T-helper 1 cell treated with Interleukin-12 subunit alpha and Interleukin-12 subunit beta and Interleukin-4 antibody, amounts not matched to agents 30 μg/mL and 1 μg/mL, for 36 hours (primary cell): ENCODE data around the gene CBFA2T3.
"Not testable (repeated sequence)": the region's sequence is repeated elsewhere in the genome, so short reads cannot be mapped to it uniquely, and the experiment has no call there.

Experiments
- H3K27ac Mint-ChIP-seq: one replicate; pipeline ENCODE4 v1.8.0; 2021; ENCODE audit warnings: mild to moderate bottlenecking, mixed read lengths
- H3K27me3 Mint-ChIP-seq: one replicate; pipeline ENCODE4 v1.8.0; 2021; ENCODE audit warnings: low read depth, mixed read lengths
- H3K36me3 Mint-ChIP-seq: one replicate; pipeline ENCODE4 v1.8.0; 2021; ENCODE audit warnings: low read depth, mixed read lengths
- H3K4me1 Mint-ChIP-seq: one replicate; pipeline ENCODE4 v1.8.0; 2021; ENCODE audit warnings: low read depth, mixed read lengths
- H3K4me3 Mint-ChIP-seq: one replicate; pipeline ENCODE4 v1.8.0; 2021; ENCODE audit warnings: mild to moderate bottlenecking, moderate library complexity, mixed read lengths
- H3K9me3 Mint-ChIP-seq: one replicate; pipeline ENCODE4 v1.8.0; 2021; ENCODE audit warnings: mixed read lengths

CBFA2T3 gene

DNA sequence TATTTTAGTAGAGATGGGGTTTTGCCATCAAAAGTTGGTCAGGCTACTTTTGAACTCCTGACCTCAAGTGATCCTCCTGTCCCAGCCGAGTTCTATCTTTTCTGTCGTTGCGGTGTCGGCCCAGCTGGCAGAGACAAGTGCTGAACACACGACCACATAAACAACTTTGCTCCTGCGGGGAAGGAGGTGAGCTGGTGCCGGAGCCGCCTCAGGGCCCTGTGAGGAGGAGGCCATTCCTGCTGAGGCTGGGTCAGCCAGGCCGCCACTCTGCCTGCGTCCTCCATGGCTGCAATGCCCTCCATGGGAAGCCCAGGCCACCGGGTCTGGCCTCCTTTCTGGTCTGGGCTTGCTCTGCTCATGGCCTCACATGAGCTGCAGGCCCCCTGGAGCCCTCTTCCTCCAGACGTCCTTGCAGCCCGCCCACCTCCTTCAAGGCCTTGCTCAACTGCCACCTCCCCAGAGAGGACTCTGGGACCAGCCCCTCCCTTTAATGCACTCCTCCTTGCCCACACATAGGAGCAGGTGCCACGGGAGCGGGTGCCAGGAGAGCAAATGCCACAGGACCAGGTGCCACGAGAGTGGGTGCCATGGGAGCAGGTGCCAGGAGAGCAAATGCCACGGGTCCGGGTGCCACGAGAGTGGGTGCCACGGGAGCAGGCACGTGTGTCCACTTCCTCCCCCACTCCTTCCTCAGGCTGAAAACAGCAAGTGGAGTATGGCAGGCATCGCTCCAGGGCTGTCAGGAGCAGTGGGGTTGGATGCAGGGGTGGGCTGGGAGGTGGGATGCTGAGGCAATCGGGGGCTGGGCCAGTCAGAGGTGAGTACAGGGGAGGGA lies 28.4 kb upstream of the CBFA2T3 start:
- Mint-ChIP-seq H3K36me3 (no peaks in the 10 kb centered on the region), H3K27me3 (peaks cover 22% of the 10 kb centered on the region)

GRCh38 chr16:89004209-89004831 lies 27.3 kb upstream of the CBFA2T3 start:
- no peak overlapping the region for H3K27ac Mint-ChIP-seq
- H3K36me3 Mint-ChIP-seq = no peaks in the 10 kb centered on the region
- peaks cover 4% of the 10 kb centered on the region for H3K4me1 Mint-ChIP-seq
- peaks cover 4% of the 10 kb centered on the region for H3K9me3 Mint-ChIP-seq
- peaks cover 22% of the 10 kb centered on the region for H3K27me3 Mint-ChIP-seq
- no peak overlapping the region for H3K4me3 Mint-ChIP-seq

More for the DNA sequence above, 28.4 kb upstream of the CBFA2T3 start:
- Mint-ChIP-seq H3K4me1 (peaks cover 2% of the 10 kb centered on the region), H3K9me3 (peaks cover 4% of the 10 kb centered on the region), H3K27ac (no peak overlapping the region), H3K4me3 (no peak overlapping the region)

GRCh38 chr16:89003831-89004208 lies 26.8 kb upstream of the CBFA2T3 start:
- Mint-ChIP-seq H3K9me3 (peaks cover 9% of the 10 kb centered on the region), H3K4me3 (no peak overlapping the region), H3K36me3 (no peaks in the 10 kb centered on the region), H3K4me1 (peaks cover 6% of the 10 kb centered on the region), H3K27me3 (peaks cover 25% of the 10 kb centered on the region), H3K27ac (no peak overlapping the region)

- H3K4me3 Mint-ChIP-seq = no peak overlapping the region
- no peaks in the 10 kb centered on the region for H3K36me3 Mint-ChIP-seq
- H3K9me3 Mint-ChIP-seq = peaks cover 12% of the 10 kb centered on the region
- no peak overlapping the region for H3K27ac Mint-ChIP-seq
- peaks cover 6% of the 10 kb centered on the region for H3K4me1 Mint-ChIP-seq
- H3K27me3 Mint-ChIP-seq = peaks cover 25% of the 10 kb centered on the region
Measured at GRCh38 chr16:89002851-89003830, 26.1 kb upstream of the CBFA2T3 start.

- not testable (repeated sequence) for H3K4me3 Mint-ChIP-seq, H3K36me3 Mint-ChIP-seq, H3K4me1 Mint-ChIP-seq, H3K27ac Mint-ChIP-seq
- H3K9me3 Mint-ChIP-seq = peaks cover 23% of the 10 kb centered on the region
- peaks cover 25% of the 10 kb centered on the region for H3K27me3 Mint-ChIP-seq
Measured at GRCh38 chr16:89002081-89002480, 25.1 kb upstream of the CBFA2T3 start.

- peaks cover 3% of the 10 kb centered on the region for H3K36me3 Mint-ChIP-seq
- no peak overlapping the region for H3K4me3 Mint-ChIP-seq
- H3K27ac Mint-ChIP-seq = no peak overlapping the region
- peaks cover 25% of the 10 kb centered on the region for H3K27me3 Mint-ChIP-seq
- peaks cover 23% of the 10 kb centered on the region for H3K9me3 Mint-ChIP-seq
- H3K4me1 Mint-ChIP-seq = peaks cover 6% of the 10 kb centered on the region
Measured at GRCh38 chr16:89001117-89002027, 24.4 kb upstream of the CBFA2T3 start.

- H3K36me3 Mint-ChIP-seq = peaks cover 3% of the 10 kb centered on the region
Measured at GRCh38 chr16:89000207-89000959, 23.4 kb upstream of the CBFA2T3 start.

GRCh38 chr16:88999457-89000206 lies 22.6 kb upstream of the CBFA2T3 start:
- peaks cover 6% of the 10 kb centered on the region for H3K4me1 Mint-ChIP-seq
- H3K4me3 Mint-ChIP-seq = peak overlapping the region; percentile 47
- peaks cover 3% of the 10 kb centered on the region for H3K36me3 Mint-ChIP-seq
- H3K27me3 Mint-ChIP-seq = peaks cover 18% of the 10 kb centered on the region
- H3K9me3 Mint-ChIP-seq = peaks cover 23% of the 10 kb centered on the region
- H3K27ac Mint-ChIP-seq = peak overlapping the region; percentile 10

More at GRCh38 chr16:89000207-89000959, 23.4 kb upstream of the CBFA2T3 start:
- Mint-ChIP-seq H3K9me3 (peaks cover 23% of the 10 kb centered on the region), H3K27me3 (peaks cover 25% of the 10 kb centered on the region), H3K4me1 (peaks cover 6% of the 10 kb centered on the region), H3K4me3 (peak overlapping the region; percentile 47), H3K27ac (peak overlapping the region; percentile 10)

GRCh38 chr16:88995746-88996535 lies 18.9 kb upstream of the CBFA2T3 start:
- Mint-ChIP-seq H3K36me3 (peaks cover 3% of the 10 kb centered on the region), H3K27me3 (peaks cover 4% of the 10 kb centered on the region), H3K4me1 (peaks cover 4% of the 10 kb centered on the region), H3K4me3 (no peak overlapping the region), H3K27ac (no peak overlapping the region), H3K9me3 (peaks cover 23% of the 10 kb centered on the region)

GRCh38 chr16:88995194-88995593 lies 18.2 kb upstream of the CBFA2T3 start:
- Mint-ChIP-seq H3K27ac (peak overlapping the region; percentile 31), H3K4me1 (peaks cover 4% of the 10 kb centered on the region), H3K36me3 (peaks cover 3% of the 10 kb centered on the region), H3K4me3 (no peak overlapping the region), H3K9me3 (peaks cover 23% of the 10 kb centered on the region), H3K27me3 (peaks cover 4% of the 10 kb centered on the region)

GRCh38 chr16:88994695-88995094 lies 17.7 kb upstream of the CBFA2T3 start:
- Mint-ChIP-seq H3K9me3 (peaks cover 20% of the 10 kb centered on the region), H3K27ac (no peak overlapping the region), H3K4me1 (peaks cover 2% of the 10 kb centered on the region), H3K36me3 (peaks cover 3% of the 10 kb centered on the region), H3K4me3 (no peak overlapping the region), H3K27me3 (peaks cover 4% of the 10 kb centered on the region)
